GM21576 (cell line): ENCODE measurements around the gene RBM10.

ENCODE experiments used
- ATAC-seq: cut with Tn5 transposase; IDR thresholded peaks from one replicate; pipeline ENCODE4 v1.9.1; 2021; ENCODE audit warnings: mild to moderate bottlenecking, moderate library complexity; ENCODE audit not compliant: unreplicated experiment

The RBM10 gene

GRCh38 chrX:47194194-47194787 lies 49.3 kb downstream of the RBM10 start:
- ATAC-seq, result no peak

DNA sequence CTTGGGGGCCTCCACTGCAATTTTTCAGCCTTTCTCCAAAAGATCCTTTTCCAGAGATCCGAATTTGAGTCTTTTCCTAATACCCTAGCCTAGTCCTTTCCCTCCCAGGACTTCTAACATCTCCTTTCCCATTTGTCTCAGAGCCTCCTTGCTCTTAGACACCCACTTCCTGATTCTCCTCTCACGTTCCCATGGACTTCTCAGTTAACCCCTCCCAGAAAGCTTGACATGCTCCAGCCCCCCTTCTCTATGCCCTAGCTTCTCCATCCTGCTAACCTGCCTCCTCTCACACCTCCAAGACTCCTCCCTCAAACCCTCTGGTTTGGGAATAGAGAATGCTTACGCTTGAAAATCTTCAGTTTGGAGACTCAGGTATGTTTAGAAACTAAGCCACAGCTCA lies 51.1 kb downstream of the RBM10 start:
- no peak for ATAC-seq

DNA sequence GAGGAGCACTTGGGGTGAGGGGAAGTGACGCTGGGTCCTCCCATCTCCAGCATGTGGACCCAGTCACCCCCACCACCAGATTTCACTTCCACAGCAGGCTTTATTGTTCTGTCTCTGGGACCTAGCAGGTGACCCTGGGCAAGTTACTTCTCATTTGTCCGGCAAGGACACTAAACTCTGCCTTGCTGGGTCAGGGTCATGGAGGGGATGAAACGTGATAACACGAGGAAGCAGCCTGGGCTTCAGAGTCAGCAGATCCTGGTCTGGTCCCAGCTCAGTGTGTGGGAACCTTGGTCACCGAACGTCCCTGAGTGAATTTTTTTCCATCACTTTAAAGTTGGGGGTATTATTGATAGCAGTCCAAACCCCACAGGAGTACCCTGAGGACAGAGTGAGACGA lies 52.5 kb downstream of the RBM10 start:
- no peak for ATAC-seq

DNA sequence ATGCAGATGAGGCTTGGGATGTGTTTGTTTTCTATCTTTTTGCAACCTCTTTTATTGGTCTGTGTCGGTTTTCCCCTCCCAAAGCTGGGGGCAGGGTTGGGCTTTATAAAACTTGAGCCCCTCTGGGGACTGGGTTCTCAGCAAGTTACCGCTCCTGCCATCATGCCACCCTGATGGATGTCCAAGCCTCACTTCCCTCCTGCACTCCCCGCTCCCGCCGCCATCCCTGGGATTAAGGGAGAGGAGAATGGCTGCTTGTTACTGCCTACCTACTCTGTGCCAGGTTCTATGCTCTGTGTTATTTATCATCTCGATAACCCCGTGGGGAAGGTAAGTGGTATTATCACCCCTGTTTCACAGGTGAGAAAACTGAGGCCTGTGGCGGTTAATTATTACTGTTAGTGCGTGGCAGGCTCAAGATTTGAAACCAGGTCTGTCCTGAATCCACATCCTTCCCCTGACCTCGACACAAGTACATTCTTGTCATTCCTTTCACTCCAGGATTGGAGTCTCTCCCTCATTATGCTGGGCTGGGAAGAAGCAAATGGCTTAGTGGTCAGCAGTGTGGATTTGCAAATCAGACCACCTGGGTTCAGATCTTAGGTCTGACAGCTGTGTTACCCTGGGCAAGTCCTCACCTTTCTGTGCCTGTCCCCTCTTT lies 53.1 kb downstream of the RBM10 start:
- ATAC-seq, result no peak

- ATAC-seq, result no peak
Measured at GRCh38 chrX:47198687-47199080, 53.7 kb downstream of the RBM10 start.

- ATAC-seq, result no peak
Measured at GRCh38 chrX:47199286-47199685, 54.3 kb downstream of the RBM10 start.

DNA sequence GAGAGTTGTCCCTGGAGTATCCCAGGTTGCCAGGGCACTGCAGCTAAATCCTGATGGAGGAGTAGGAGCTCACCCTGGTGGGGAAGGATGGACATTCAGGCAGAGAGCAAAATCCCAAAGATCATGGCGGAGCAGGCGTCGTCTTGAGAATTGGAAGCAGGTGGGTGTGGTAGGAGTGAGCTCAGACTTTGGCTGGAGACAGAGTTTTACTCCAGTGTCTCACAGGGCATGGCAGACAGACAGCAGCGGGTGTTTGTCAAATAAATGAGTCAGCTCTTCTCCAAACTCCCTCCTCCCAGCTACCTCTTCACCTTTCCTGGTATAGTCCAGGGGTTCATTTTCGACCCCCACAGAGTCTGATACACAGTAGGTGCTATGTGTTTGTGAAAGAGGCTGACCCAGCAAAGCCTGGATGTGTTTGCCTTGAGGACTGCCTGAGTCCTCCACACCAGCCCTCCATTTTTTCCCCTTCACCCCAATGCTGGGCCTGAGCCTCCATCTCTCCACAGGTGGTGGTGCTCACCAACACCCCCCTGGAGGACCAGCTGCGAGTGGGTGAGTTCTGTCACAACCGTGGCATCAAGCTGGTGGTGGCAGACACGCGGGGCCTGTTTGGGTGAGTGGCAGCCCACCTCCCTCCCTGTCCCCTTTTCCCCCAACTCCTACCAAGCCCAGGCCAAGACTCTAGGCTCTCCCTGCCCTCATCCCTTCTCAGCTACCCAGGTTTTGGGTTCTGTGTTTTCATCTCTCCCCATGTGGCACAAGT lies 55.5 kb downstream of the RBM10 start:
- no peak for ATAC-seq

- no peak for ATAC-seq
Measured at GRCh38 chrX:47201345-47201944, 56.4 kb downstream of the RBM10 start.

- no peak for ATAC-seq
Measured at GRCh38 chrX:47202316-47202715, 57.3 kb downstream of the RBM10 start.

- ATAC-seq, result no peak
Measured at GRCh38 chrX:47202877-47203276, 57.9 kb downstream of the RBM10 start.

- ATAC-seq, result no peak
Measured at GRCh38 chrX:47204970-47205369, 59.9 kb downstream of the RBM10 start.

GRCh38 chrX:47206316-47206715 lies 61.3 kb downstream of the RBM10 start:
- ATAC-seq, result no peak

DNA sequence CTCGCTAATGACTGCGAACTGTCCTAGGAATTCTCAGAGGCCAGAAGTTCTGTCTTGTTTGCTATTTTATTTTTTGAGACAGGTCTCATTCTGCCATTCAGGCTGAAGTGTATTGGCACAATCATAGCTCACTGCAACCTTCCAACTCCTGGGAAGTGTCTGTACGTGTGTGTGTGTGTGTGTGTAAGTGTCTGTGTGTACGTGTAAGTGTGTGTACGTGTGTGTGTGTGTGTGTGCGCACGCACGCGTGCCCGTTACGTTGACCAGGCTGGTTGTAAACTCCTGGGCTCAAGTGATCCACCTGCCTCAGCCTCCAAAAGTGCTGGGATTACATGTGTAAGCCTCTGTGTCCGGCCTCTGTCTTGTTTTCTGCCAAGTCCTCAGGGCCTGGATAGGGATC lies 63.1 kb downstream of the RBM10 start:
- no peak for ATAC-seq

GRCh38 chrX:47209508-47210238 lies 64.7 kb downstream of the RBM10 start:
- no peak for ATAC-seq

DNA sequence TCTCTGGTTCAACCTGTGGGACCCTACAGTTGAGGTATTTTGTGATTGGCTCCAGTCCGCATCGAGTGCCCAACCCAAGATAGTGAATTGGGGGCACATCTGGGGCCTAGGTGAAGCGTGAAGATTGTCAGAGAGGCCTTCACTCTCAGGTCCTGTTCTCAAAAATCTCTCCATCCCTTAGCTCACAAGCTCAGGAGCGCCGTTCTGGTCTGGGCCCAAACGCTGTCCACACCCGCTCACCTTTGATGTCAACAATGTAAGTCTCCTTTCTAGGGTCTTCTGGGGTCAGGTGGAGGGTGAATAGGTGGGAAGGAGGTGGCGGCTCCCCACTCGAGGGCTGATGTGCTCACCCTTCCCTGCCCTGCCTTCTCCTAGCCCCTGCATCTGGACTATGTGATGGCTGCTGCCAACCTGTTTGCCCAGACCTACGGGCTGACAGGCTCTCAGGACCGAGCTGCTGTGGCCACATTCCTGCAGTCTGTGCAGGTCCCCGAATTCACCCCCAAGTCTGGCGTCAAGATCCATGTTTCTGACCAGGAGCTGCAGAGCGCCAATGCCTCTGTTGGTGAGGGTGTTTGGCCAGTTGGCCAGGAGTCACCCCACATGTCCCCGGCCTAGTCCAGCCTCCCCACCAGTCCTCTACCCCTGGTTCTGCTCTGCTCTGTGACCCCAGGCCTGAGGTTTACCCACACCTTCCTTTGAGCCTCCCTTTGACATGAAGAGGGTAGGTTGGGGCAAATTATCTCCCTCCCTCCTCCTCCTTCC lies 65.8 kb downstream of the RBM10 start:
- ATAC-seq, result no peak

DNA sequence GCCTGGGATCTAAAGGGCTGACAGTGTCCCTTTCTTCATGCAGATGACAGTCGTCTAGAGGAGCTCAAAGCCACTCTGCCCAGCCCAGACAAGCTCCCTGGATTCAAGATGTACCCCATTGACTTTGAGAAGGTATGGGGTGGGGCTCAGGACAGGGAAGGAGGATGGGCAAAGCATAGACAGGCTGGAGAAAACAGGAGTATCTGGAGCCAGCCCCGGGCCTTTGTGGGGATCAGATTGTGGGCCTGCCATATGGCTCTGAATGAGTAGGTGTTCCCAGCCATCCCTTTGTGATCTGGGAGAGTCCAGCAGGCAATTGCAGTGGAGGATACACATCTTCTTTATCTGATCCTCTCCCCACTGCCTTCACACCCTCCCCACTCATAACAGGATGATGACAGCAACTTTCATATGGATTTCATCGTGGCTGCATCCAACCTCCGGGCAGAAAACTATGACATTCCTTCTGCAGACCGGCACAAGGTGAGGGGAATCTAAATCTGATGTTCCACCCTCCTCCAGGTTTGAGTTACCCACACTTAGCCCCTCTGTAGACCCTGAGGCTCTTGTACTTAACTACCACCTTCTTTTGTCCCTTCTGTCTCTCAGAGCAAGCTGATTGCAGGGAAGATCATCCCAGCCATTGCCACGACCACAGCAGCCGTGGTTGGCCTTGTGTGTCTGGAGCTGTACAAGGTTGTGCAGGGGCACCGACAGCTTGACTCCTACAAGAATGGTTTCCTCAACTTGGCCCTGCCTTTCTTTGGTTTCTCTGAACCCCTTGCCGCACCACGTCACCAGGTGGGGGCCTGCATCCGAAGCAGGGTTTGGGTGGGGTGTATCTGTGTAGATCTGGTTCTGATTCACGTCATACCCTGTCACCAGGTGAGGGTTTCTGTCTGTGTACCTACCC lies 67.6 kb downstream of the RBM10 start:
- ATAC-seq, result no peak

GRCh38 chrX:47214435-47215077 lies 69.5 kb downstream of the RBM10 start:
- ATAC-seq, result no peak

DNA sequence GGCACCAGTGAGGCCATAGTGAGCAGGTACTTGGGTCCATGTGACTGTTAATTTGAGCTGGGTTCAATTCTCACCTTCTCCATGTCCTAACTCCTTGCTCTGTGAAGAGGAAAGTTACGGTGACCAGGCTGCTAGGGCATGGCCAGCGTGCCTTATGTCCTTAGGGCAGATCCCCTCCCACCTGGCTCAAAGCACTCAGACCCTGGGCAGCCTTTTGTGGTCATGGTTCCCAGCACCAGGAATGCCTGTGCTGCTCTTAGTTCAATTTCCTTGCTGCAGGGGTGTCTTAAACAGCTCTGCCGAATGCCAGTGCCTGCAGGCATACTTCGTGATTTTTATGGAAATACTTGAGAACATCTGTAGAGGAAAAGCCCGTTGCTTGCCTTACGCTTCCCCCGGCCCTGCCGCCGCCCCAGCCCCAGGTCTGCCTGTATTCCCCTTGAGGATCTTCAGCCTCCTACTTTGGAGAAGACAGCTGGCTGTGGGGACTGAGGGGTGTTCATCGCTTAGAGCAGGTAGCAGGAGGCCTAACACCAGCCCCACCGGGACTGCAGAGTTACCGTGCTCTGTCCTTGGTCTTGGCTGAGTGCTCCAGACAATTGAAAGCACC lies 70.4 kb downstream of the RBM10 start:
- ATAC-seq, result no peak
